ENCODE results near the gene IL13. TPM values are rescaled to one million over a fixed set of nuclear protein-coding genes. Genes with fewer than 3 reads are reported as not detected.
A peak's percentile ranks its signal among the peaks of the same experiment; 100 is the strongest.

IL13 gene
- total and polyA plus RNA-seq, 4 experiments from 2014 or later: not detected

GRCh38 chr5:132641841-132642240 is 16.1 kb upstream of the IL13 start:
- no peaks in the 10 kb centered on the region for H3K4me1 Mint-ChIP-seq

GRCh38 chr5:132644177-132644576 is 13.8 kb upstream of the IL13 start:
- CTCF ChIA-PET (ENCODE audit: partially characterized antibody): no interaction called here
- H3K9me3 Mint-ChIP-seq: peaks cover 3 to 21% (median 16%) of the 10 kb centered on the region in 8 donors
- no peak overlapping the region for H3K4me3 Mint-ChIP-seq
- Histone ChIP-seq H3K4me3 (ENCODE audit: low read length in 2 of 2) (no peak overlapping the region), H3K27ac (ENCODE audit: low read depth, low read length) (no peak overlapping the region), H3K36me3 (ENCODE audit: insufficient read depth, low read length) (peaks cover 22% of the 10 kb centered on the region), H3K9me3 (ENCODE audit: control insufficient read depth in 1 of 2, low read length in 2 of 2) (peaks cover 0 to 14% of the 10 kb centered on the region in 2 donors), H3K4me1 (ENCODE audit: insufficient read depth, low read length) (no peaks in the 10 kb centered on the region), H3K27me3 (ENCODE audit: insufficient read depth, low read length) (no peaks in the 10 kb centered on the region)
- H3K4me1 Mint-ChIP-seq: no peaks in the 10 kb centered on the region
- no peaks in the 10 kb centered on the region for H3K27me3 Mint-ChIP-seq
- POLR2A ChIA-PET (ENCODE audit: partially characterized antibody): no interaction called here
- peak overlapping the region in 1 of 7 donors; percentile 67 for H3K27ac Mint-ChIP-seq
- intact Hi-C loops (cut with micrococcal nuclease): no loop called here
- peaks cover 37 to 58% of the 10 kb centered on the region in 2 donors for H3K36me3 Mint-ChIP-seq
- DNase-seq: no peak

More at GRCh38 chr5:132641841-132642240, 16.1 kb upstream of the IL13 start:
- Histone ChIP-seq H3K27me3 (ENCODE audit: insufficient read depth, low read length) (no peaks in the 10 kb centered on the region), H3K27ac (ENCODE audit: low read depth, low read length) (no peak overlapping the region), H3K4me3 (ENCODE audit: low read length in 2 of 2) (no peak overlapping the region), H3K9me3 (ENCODE audit: control insufficient read depth in 1 of 2, low read length in 2 of 2) (no peaks in the 10 kb centered on the region), H3K36me3 (ENCODE audit: insufficient read depth, low read length) (peaks cover 33% of the 10 kb centered on the region), H3K4me1 (ENCODE audit: insufficient read depth, low read length) (no peaks in the 10 kb centered on the region)
- no peaks in the 10 kb centered on the region for H3K27me3 Mint-ChIP-seq
- POLR2A ChIA-PET (ENCODE audit: partially characterized antibody): no interaction called here
- peaks cover 0 to 4% (median 0%) of the 10 kb centered on the region in 8 donors for H3K9me3 Mint-ChIP-seq
- peak overlapping the region in 1 of 7 donors; percentile 42 for H3K27ac Mint-ChIP-seq
- no peak overlapping the region for H3K4me3 Mint-ChIP-seq
- DNase-seq: no peak
- CTCF ChIA-PET (ENCODE audit: partially characterized antibody): interaction anchor here (1.0 kb wide), 1 partner anchor 33 kb away, joined by 3 read pairs; no protein-coding TSS in a partner anchor
- peaks cover 52 to 73% of the 10 kb centered on the region in 2 donors for H3K36me3 Mint-ChIP-seq
- intact Hi-C loops (cut with micrococcal nuclease): no loop called here

GRCh38 chr5:132646583-132647266 is 11.2 kb upstream of the IL13 start:
- H3K4me3 Mint-ChIP-seq: no peak overlapping the region
- H3K9me3 Mint-ChIP-seq: peaks cover 3 to 34% (median 19%) of the 10 kb centered on the region in 8 donors
- no peak for DNase-seq
- H3K36me3 ChIP-seq (ENCODE audit: insufficient read depth, low read length): no peaks in the 10 kb centered on the region
- CTCF ChIA-PET (ENCODE audit: partially characterized antibody): interaction anchor here (0.7 kb wide), 1 partner anchor 120 kb away, joined by 3 read pairs; no protein-coding TSS in a partner anchor
- H3K9me3 ChIP-seq (ENCODE audit: control insufficient read depth in 1 of 2, low read length in 2 of 2): peaks cover 0 to 14% of the 10 kb centered on the region in 2 donors
- no peak overlapping the region for H3K27ac Mint-ChIP-seq
- H3K27me3 Mint-ChIP-seq: no peaks in the 10 kb centered on the region
- H3K4me1 Mint-ChIP-seq: no peaks in the 10 kb centered on the region
- POLR2A ChIA-PET (ENCODE audit: partially characterized antibody): no interaction called here
- H3K4me3 ChIP-seq (ENCODE audit: low read length in 2 of 2): no peak overlapping the region
- H3K36me3 Mint-ChIP-seq: peaks cover 21 to 38% of the 10 kb centered on the region in 2 donors
- H3K27me3 ChIP-seq (ENCODE audit: insufficient read depth, low read length): no peaks in the 10 kb centered on the region
- no peaks in the 10 kb centered on the region for H3K4me1 ChIP-seq (ENCODE audit: insufficient read depth, low read length)
- intact Hi-C loops (cut with micrococcal nuclease): no loop called here
- no peak overlapping the region for H3K27ac ChIP-seq (ENCODE audit: low read depth, low read length)

- peaks cover 17 to 30% of the 10 kb centered on the region in 2 donors for H3K36me3 Mint-ChIP-seq
- Histone ChIP-seq H3K27ac (ENCODE audit: low read depth, low read length) (no peak overlapping the region), H3K9me3 (ENCODE audit: control insufficient read depth in 1 of 2, low read length in 2 of 2) (peaks cover 0 to 14% of the 10 kb centered on the region in 2 donors), H3K27me3 (ENCODE audit: insufficient read depth, low read length) (no peaks in the 10 kb centered on the region), H3K36me3 (ENCODE audit: insufficient read depth, low read length) (no peaks in the 10 kb centered on the region), H3K4me1 (ENCODE audit: insufficient read depth, low read length) (no peaks in the 10 kb centered on the region), H3K4me3 (ENCODE audit: low read length in 2 of 2) (no peak overlapping the region)
- no peaks in the 10 kb centered on the region for H3K27me3 Mint-ChIP-seq
- no peak for DNase-seq
- H3K27ac Mint-ChIP-seq: peak overlapping the region in 2 of 7 donors; percentile 26 to 70
- no peak overlapping the region for H3K4me3 Mint-ChIP-seq
- POLR2A ChIA-PET (ENCODE audit: partially characterized antibody): no interaction called here
- no peaks in the 10 kb centered on the region for H3K4me1 Mint-ChIP-seq
- intact Hi-C loops (cut with micrococcal nuclease): no loop called here
- CTCF ChIA-PET (ENCODE audit: partially characterized antibody): no interaction called here
- peaks cover 3 to 37% (median 19%) of the 10 kb centered on the region in 8 donors for H3K9me3 Mint-ChIP-seq
Observed at GRCh38 chr5:132647473-132647872, 10.5 kb upstream of the IL13 start.

- ChIA-PET POLR2A (ENCODE audit: partially characterized antibody) (no interaction called here), CTCF (ENCODE audit: partially characterized antibody) (no interaction called here)
- Mint-ChIP-seq H3K4me3 (no peak overlapping the region), H3K27ac (peak overlapping the region in 1 of 7 donors; percentile 25), H3K4me1 (no peaks in the 10 kb centered on the region), H3K36me3 (peaks cover 8 to 21% of the 10 kb centered on the region in 2 donors), H3K27me3 (peaks cover 0 to under 1% of the 10 kb centered on the region in 2 donors), H3K9me3 (peaks cover 3 to 37% (median 19%) of the 10 kb centered on the region in 8 donors)
- intact Hi-C loops (cut with micrococcal nuclease): no loop called here
- Histone ChIP-seq H3K4me3 (ENCODE audit: low read length in 2 of 2) (no peak overlapping the region), H3K27ac (ENCODE audit: low read depth, low read length) (no peak overlapping the region), H3K9me3 (ENCODE audit: control insufficient read depth in 1 of 2, low read length in 2 of 2) (peaks cover 0 to 14% of the 10 kb centered on the region in 2 donors), H3K27me3 (ENCODE audit: insufficient read depth, low read length) (no peaks in the 10 kb centered on the region), H3K36me3 (ENCODE audit: insufficient read depth, low read length) (no peaks in the 10 kb centered on the region), H3K4me1 (ENCODE audit: insufficient read depth, low read length) (no peaks in the 10 kb centered on the region)
- DNase-seq: no peak
Observed at GRCh38 chr5:132648355-132648754, 9.6 kb upstream of the IL13 start.

GRCh38 chr5:132651838-132652469 is 6.0 kb upstream of the IL13 start:
- no peak for DNase-seq
- H3K4me3 ChIP-seq (ENCODE audit: low read length in 2 of 2): no peak overlapping the region
- H3K9me3 Mint-ChIP-seq: peaks cover 3 to 37% (median 18%) of the 10 kb centered on the region in 8 donors
- peak overlapping the region in 1 of 7 donors; percentile 10 for H3K27ac Mint-ChIP-seq
- peaks cover 8% of the 10 kb centered on the region for H3K4me1 ChIP-seq (ENCODE audit: insufficient read depth, low read length)
- H3K36me3 ChIP-seq (ENCODE audit: insufficient read depth, low read length): no peaks in the 10 kb centered on the region
- peaks cover 7% of the 10 kb centered on the region for H3K27me3 ChIP-seq (ENCODE audit: insufficient read depth, low read length)
- CTCF ChIA-PET (ENCODE audit: partially characterized antibody): no interaction called here
- intact Hi-C loops (cut with micrococcal nuclease): no loop called here
- H3K4me3 Mint-ChIP-seq: no peak overlapping the region
- H3K36me3 Mint-ChIP-seq: peaks cover 0 to 5% of the 10 kb centered on the region in 2 donors
- peaks cover 8 to 9% of the 10 kb centered on the region in 2 donors for H3K27me3 Mint-ChIP-seq
- H3K4me1 Mint-ChIP-seq: peaks cover 4 to 6% (median 5%) of the 10 kb centered on the region in 4 donors
- no peak overlapping the region for H3K27ac ChIP-seq (ENCODE audit: low read depth, low read length)
- peaks cover 0 to 14% of the 10 kb centered on the region in 2 donors for H3K9me3 ChIP-seq (ENCODE audit: control insufficient read depth in 1 of 2, low read length in 2 of 2)
- POLR2A ChIA-PET (ENCODE audit: partially characterized antibody): no interaction called here

GRCh38 chr5:132653716-132654115 is 4.3 kb upstream of the IL13 start:
- no peak for DNase-seq
- Mint-ChIP-seq H3K27ac (peak overlapping the region in 1 of 7 donors; percentile 60), H3K4me1 (peaks cover 5 to 22% (median 6%) of the 10 kb centered on the region in 4 donors), H3K27me3 (peaks cover 11 to 14% of the 10 kb centered on the region in 2 donors), H3K9me3 (peaks cover 0 to 23% (median 5%) of the 10 kb centered on the region in 8 donors), H3K36me3 (no peaks in the 10 kb centered on the region), H3K4me3 (no peak overlapping the region)
- Histone ChIP-seq H3K27ac (ENCODE audit: low read depth, low read length) (no peak overlapping the region), H3K4me1 (ENCODE audit: insufficient read depth, low read length) (peaks cover 10% of the 10 kb centered on the region), H3K27me3 (ENCODE audit: insufficient read depth, low read length) (peaks cover 7% of the 10 kb centered on the region), H3K36me3 (ENCODE audit: insufficient read depth, low read length) (no peaks in the 10 kb centered on the region), H3K9me3 (ENCODE audit: control insufficient read depth in 1 of 2, low read length in 2 of 2) (no peaks in the 10 kb centered on the region), H3K4me3 (ENCODE audit: low read length in 2 of 2) (no peak overlapping the region)
- ChIA-PET POLR2A (ENCODE audit: partially characterized antibody) (interaction anchor here (1.4 kb wide), 1 partner anchor 21 kb away, joined by 3 read pairs; no protein-coding TSS in a partner anchor), CTCF (ENCODE audit: partially characterized antibody) (no interaction called here)
- intact Hi-C loops (cut with micrococcal nuclease): no loop called here

Data from CD4-positive, alpha-beta memory T cell (primary cell).